SKM-1 treated with dmso at 0.1 percent for 144 hours (cell line): Measurements from ENCODE around the gene OPA1.

Experiments used
- DNase-seq: peaks from one replicate; lab custom pipeline; 2025; ENCODE audit not compliant: unreplicated experiment; lab: John Stamatoyannopoulos, UW

OPA1 gene

GRCh38 chr3:193734737-193735366 is 141.8 kb downstream of the OPA1 start:
- DNase-seq = no peak

GRCh38 chr3:193735850-193736249 is 142.8 kb downstream of the OPA1 start:
- DNase-seq = no peak

GRCh38 chr3:193736616-193737015 is 143.6 kb downstream of the OPA1 start:
- no peak for DNase-seq

GRCh38 chr3:193737191-193737751 is 144.3 kb downstream of the OPA1 start:
- DNase-seq = no peak

DNA sequence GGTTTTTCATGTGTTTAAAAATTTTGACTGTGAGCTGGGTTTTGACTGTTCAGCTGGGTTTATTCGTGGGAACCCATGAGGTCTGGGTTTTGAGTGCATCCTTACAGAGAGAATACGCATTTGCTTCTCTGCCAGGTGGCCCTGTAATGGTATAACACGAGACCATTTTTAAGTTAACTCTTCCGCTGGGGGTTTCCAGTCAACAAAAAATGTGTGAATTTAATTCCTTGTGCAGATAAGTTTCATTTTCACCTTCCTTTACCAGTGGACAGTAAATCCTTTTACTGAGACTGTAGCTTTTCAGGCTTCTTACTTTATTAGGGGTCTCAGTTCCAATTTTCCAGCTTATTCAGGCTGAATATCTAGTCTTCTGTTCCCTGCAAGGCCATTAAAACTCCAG is 149.6 kb downstream of the OPA1 start:
- DNase-seq = no peak

DNA sequence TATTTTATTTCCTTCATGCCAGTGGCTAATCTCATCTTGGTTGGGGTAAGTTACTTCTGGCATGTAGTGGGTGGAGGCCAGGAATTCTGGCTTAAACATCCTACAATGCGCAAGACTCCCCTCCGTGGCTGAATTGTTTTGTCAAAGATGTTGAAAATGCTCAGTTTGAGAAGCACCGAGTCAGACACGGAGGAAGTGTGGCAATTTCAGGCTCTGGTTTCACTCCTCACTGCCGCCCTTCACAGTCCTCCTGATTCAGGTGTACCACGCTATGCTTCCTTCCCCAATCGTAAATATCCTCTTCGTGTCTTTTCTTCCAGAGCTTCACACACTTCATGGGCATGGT is 150.7 kb downstream of the OPA1 start:
- peak; percentile 62 for DNase-seq

DNA sequence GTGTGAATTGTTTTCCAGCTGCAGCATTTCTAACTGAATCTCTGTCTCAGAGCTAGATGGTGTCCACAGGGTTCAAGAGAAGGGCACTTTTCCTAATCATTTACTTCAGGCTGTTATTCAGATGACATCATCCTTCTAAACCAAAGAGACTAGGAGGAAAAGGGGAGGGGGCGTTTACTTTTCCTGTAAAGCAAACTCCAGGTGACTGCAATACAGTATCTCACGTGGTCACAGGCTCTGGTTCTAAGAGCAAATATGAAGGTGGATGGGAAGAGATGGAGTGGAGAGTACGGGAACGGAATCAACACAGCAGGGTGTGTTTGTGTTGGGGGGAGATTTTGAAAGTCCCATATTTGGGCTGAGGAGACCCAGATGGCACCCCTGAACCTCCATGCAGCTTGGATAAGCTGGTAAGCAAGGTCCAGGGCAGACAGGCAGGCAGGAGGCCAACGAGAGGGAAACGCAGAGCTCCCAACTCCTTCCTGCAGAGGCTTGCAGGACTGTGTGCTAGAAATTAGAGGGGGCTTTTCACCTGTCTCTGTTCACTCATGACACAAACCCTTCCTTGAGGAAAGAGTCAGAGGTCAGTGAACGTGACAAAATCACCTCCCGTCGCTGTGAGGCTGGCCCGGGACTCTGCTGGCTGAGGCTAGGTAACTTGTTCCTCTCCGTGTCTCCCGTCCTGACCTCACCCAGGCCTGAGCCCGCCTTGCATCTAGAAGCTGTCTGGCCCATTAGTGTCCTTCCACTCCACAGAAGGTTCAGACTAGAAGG is 151.2 kb downstream of the OPA1 start:
- no peak for DNase-seq

DNA sequence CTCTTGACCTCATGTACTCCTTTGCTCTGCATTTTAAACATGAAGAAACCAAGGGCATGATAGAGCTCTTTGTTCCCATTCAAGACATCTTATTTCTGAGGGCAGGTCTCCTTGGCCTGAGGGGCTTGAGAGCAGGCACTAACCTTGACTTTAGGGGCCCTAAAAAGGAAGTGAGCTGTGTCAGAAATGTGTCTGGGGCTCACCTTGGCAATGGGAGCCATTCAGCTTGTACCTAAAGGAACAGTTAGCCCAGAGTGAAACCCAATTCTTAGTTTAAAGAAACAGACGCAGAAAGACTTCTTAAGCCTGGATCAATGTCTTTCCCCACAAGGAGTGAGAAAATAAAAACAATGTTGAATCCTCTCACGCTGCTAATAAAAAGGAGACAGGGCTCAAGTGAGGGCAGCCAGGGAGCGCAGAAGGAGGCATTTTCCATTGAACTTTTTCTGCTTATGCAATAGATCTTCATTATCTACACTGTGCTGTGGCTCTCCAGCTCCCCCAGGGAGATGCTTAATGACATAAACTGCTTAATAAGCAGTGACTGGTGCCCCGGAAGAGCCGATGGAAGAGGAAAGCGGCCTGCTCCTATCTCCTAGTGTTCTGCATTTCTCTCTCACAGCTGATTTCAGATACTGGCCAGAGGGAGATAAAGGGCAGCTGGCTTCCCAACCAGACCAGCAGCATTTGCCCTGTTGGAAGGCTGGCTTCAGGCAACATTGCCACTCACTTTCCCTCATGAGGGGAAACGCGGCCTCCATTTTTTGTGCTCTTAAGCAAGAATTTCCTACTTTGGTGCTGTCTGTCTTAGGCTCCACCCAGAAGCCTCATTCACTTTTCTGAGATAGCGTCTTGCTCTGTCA is 152.0 kb downstream of the OPA1 start:
- peak; percentile 4 for DNase-seq

- DNase-seq = no peak
Measured at GRCh38 chr3:193746832-193747231, 153.8 kb downstream of the OPA1 start.
